ENCODE data around the gene PLOD2. TPM values are rescaled to one million over a fixed set of nuclear protein-coding genes. Genes with fewer than 3 reads are reported as not detected.

The PLOD2 gene
- total and polyA plus RNA-seq, 9 of the 15 experiments (the other 6 are each of a cell fraction or from before 2014, with no cell fraction given): 0.18 to 1.5 (median 0.58) TPM

GRCh38 chr3:146200461-146201220, 39.7 kb upstream of the PLOD2 start:
- Histone ChIP-seq H3K9ac (ENCODE audit: insufficient read depth in 1 of 2, low read depth in 2 of 2, low read length in 2 of 2) (no peak overlapping the region), H3K36me3 (ENCODE audit: control insufficient read depth, insufficient read depth, low read length) (no peaks in the 10 kb centered on the region), H3K4me3 (no peak overlapping the region), H3K27ac (ENCODE audit: extremely low read depth, low read depth, low read length) (no peak overlapping the region), H3K9me3 (replicated peaks; ENCODE audit: control insufficient read depth, insufficient read depth, low read depth, low read length) (no peaks in the 10 kb centered on the region), H3K79me2 (ENCODE audit: control insufficient read depth, insufficient read depth, low read length) (no peaks in the 10 kb centered on the region), H2AFZ (ENCODE audit: low read depth, low read length) (no peak overlapping the region), H4K20me1 (replicated peaks; ENCODE audit: control insufficient read depth, insufficient read depth, low read length) (no peaks in the 10 kb centered on the region), H3K4me1 (replicated peaks in 1 of 2; ENCODE audit: control insufficient read depth in 2 of 2, insufficient read depth in 2 of 2, low read length in 2 of 2) (no peaks in the 10 kb centered on the region), H3K27me3 (ENCODE audit: control insufficient read depth in 2 of 2, insufficient read depth in 2 of 2, low read length in 2 of 2) (no peaks in the 10 kb centered on the region), H3K9me1 (ENCODE audit: control insufficient read depth, insufficient read depth, low read length) (no peaks in the 10 kb centered on the region), H3K4me2 (ENCODE audit: insufficient read depth, low read length) (no peak overlapping the region)
- ChIA-PET POLR2A (no interaction called here), CTCF (ENCODE audit: low intra/inter-chr PET ratio) (no interaction called here)
- FAIRE-seq (no peak), ATAC-seq (no peak), DNase-seq (ENCODE audit: extremely low read depth in 1 of 4, low spot score in 3 of 4) (no peak)
- intact Hi-C loops (cut with micrococcal nuclease) (no loop called here), in situ Hi-C loops (cut with MboI) (no loop called here)
- peak; percentile 8; the same call in 1 of the 2 replicates for TF ChIP-seq ZNF316 (IDR thresholded peaks at IDR 0.05)
- no peak for TF ChIP-seq ESRRA (IDR thresholded peaks at IDR 0.05; ENCODE audit: borderline replicate concordance, low read depth)
- BruUV-seq (replicated peaks): no TSS peak
- 0% methylated on average over 2 of the region's 2 CpGs for WGBS (ENCODE audit: insufficient coverage, low coverage, missing lambda C conversion rate)

GRCh38 chr3:146199762-146200161, 38.8 kb upstream of the PLOD2 start:
- BruUV-seq (replicated peaks): no TSS peak
- H3K79me2 ChIP-seq (ENCODE audit: control insufficient read depth, insufficient read depth, low read length): no peaks in the 10 kb centered on the region
- H3K9me1 ChIP-seq (ENCODE audit: control insufficient read depth, insufficient read depth, low read length): no peaks in the 10 kb centered on the region
- no peaks in the 10 kb centered on the region for H4K20me1 ChIP-seq (replicated peaks; ENCODE audit: control insufficient read depth, insufficient read depth, low read length)
- TF ChIP-seq LCOR (CRISPR knock-in tag; IDR thresholded peaks at IDR 0.05) (no peak), DEAF1 (CRISPR knock-in tag; IDR thresholded peaks at IDR 0.05) (no peak), TFE3 (CRISPR knock-in tag; IDR thresholded peaks at IDR 0.05) (no peak), ZNF384 (IDR thresholded peaks at IDR 0.05; ENCODE audit: low read depth, low read length) (no peak), NEUROD1 (IDR thresholded peaks at IDR 0.05; ENCODE audit: borderline replicate concordance, low read depth, low read length, partially characterized antibody) (no peak), MLLT1 (IDR thresholded peaks at IDR 0.05) (no peak), ELK3 (CRISPR knock-in tag; IDR thresholded peaks at IDR 0.05) (no peak)
- in situ Hi-C loops (cut with MboI): no loop called here
- 4% methylated on average over 5 of the region's 5 CpGs for WGBS (ENCODE audit: insufficient coverage, low coverage, missing lambda C conversion rate)
- H3K27ac ChIP-seq (ENCODE audit: extremely low read depth, low read depth, low read length): no peak overlapping the region
- FAIRE-seq (no peak), DNase-seq (ENCODE audit: extremely low read depth in 1 of 4, low spot score in 3 of 4) (no peak), ATAC-seq (no peak)
- H3K4me1 ChIP-seq (replicated peaks in 1 of 2; ENCODE audit: control insufficient read depth in 2 of 2, insufficient read depth in 2 of 2, low read length in 2 of 2): no peaks in the 10 kb centered on the region
- intact Hi-C loops (cut with micrococcal nuclease): no loop called here
- ChIA-PET CTCF (ENCODE audit: low intra/inter-chr PET ratio) (no interaction called here), POLR2A (interaction anchor here (0.7 kb wide), 1 partner anchor 209 kb away, joined by 3 read pairs; no protein-coding TSS in a partner anchor)
- no peak overlapping the region for H2AFZ ChIP-seq (ENCODE audit: low read depth, low read length)
- no peak overlapping the region for H3K9ac ChIP-seq (ENCODE audit: insufficient read depth in 1 of 2, low read depth in 2 of 2, low read length in 2 of 2)
- no peak overlapping the region for H3K4me2 ChIP-seq (ENCODE audit: insufficient read depth, low read length)
- no peaks in the 10 kb centered on the region for H3K27me3 ChIP-seq (ENCODE audit: control insufficient read depth in 2 of 2, insufficient read depth in 2 of 2, low read length in 2 of 2)
- no peaks in the 10 kb centered on the region for H3K36me3 ChIP-seq (ENCODE audit: control insufficient read depth, insufficient read depth, low read length)
- H3K9me3 ChIP-seq (replicated peaks; ENCODE audit: control insufficient read depth, insufficient read depth, low read depth, low read length): no peaks in the 10 kb centered on the region
- H3K4me3 ChIP-seq: no peak overlapping the region
